Fibroblast of the aortic adventitia (primary cell): ENCODE results near the gene SLC38A9. TPM values are rescaled to one million over a fixed set of nuclear protein-coding genes. Genes with fewer than 3 reads are reported as not detected.

ENCODE experiments used
- DNase-seq: peaks from one replicate; pipeline ENCODE4 v3.0.0-alpha.2; 2010; ENCODE audit warnings: low read depth
- H3K4me3 ChIP-seq: 2 replicates; pipeline ENCODE4 v1.5.1; 2011; ENCODE audit warnings: low read depth, mild to moderate bottlenecking, control low read depth, low read length, moderate library complexity
- CTCF ChIP-seq: IDR thresholded peaks from 2 replicates; pipeline ENCODE4 v1.5.1; 2011; ENCODE audit warnings: mild to moderate bottlenecking, low read length, control low read depth, inconsistent platforms; ENCODE audit not compliant: insufficient read depth
- total RNA-seq: library from RNA; depleted of rRNA; stranded (reverse); fragments of >200 nt; gene quantifications from 2 replicates; pipeline ENCODE4 v1.2.3, GENCODE V29; 2012; ENCODE audit warnings: low replicate concordance

Gene SLC38A9
- total RNA-seq, 1 donor: 41.3 TPM

- no peak for DNase-seq
- H3K4me3 ChIP-seq: no peak overlapping the region
- no peak for TF ChIP-seq CTCF
Measured at GRCh38 chr5:55638455-55638854, 73.7 kb downstream of the SLC38A9 start.

- TF ChIP-seq CTCF: no peak
- no peak overlapping the region for H3K4me3 ChIP-seq
- DNase-seq: no peak
Measured at GRCh38 chr5:55638051-55638450, 74.1 kb downstream of the SLC38A9 start.

GRCh38 chr5:55636683-55637082, 75.4 kb downstream of the SLC38A9 start:
- no peak overlapping the region for H3K4me3 ChIP-seq
- TF ChIP-seq CTCF: no peak
- DNase-seq: peak; percentile 58

GRCh38 chr5:55636177-55636576, 75.9 kb downstream of the SLC38A9 start:
- TF ChIP-seq CTCF: no peak
- peak; percentile 49 for DNase-seq
- H3K4me3 ChIP-seq: no peak overlapping the region

GRCh38 chr5:55634866-55635265, 77.3 kb downstream of the SLC38A9 start:
- TF ChIP-seq CTCF: no peak
- no peak overlapping the region for H3K4me3 ChIP-seq
- no peak for DNase-seq

GRCh38 chr5:55634209-55634805, 77.8 kb downstream of the SLC38A9 start:
- TF ChIP-seq CTCF: no peak
- peak overlapping the region; percentile 4 for H3K4me3 ChIP-seq
- peak; percentile 97 for DNase-seq

- peak overlapping the region; percentile 23 for H3K4me3 ChIP-seq
- peak; percentile 65 for DNase-seq
Measured at GRCh38 chr5:55633574-55634208, 78.4 kb downstream of the SLC38A9 start.

More at GRCh38 chr5:55633574-55634208, 78.4 kb downstream of the SLC38A9 start:
- no peak for TF ChIP-seq CTCF
